SJCRH30 (cell line): ENCODE results near the gene SKAP1. TPM values are rescaled to one million over a fixed set of nuclear protein-coding genes. Genes with fewer than 3 reads are reported as not detected.
A peak's percentile ranks its signal among the peaks of the same experiment; 100 is the strongest.

Experiments
- DNase-seq, 2 experiments: peaks; one replicate each; pipeline ENCODE4 v3.0.0-alpha.2; 2015 to 2020
- H3K27ac ChIP-seq: fragments of 250-450 bp; sonication (Bioruptor Pico); 2 replicates; pipeline ENCODE4 v1.5.1; 2020; ENCODE audit warnings: mild to moderate bottlenecking, moderate library complexity
- H3K27me3 ChIP-seq: fragments of 250-450 bp; sonication (Bioruptor Pico); 2 replicates; pipeline ENCODE4 v1.5.1; 2020; ENCODE audit warnings: mild to moderate bottlenecking, moderate library complexity
- H3K36me3 ChIP-seq: fragments of 250-450 bp; sonication (Bioruptor Pico); 2 replicates; pipeline ENCODE4 v1.5.1; 2020; ENCODE audit warnings: mild to moderate bottlenecking, moderate library complexity
- H3K4me1 ChIP-seq: fragments of 250-450 bp; sonication (Bioruptor Pico); 2 replicates; pipeline ENCODE4 v1.5.1; 2020; ENCODE audit warnings: mild to moderate bottlenecking, moderate library complexity
- H3K4me3 ChIP-seq: fragments of 250-450 bp; sonication (Bioruptor Pico); 2 replicates; pipeline ENCODE4 v1.5.1; 2020; ENCODE audit warnings: mild to moderate bottlenecking, moderate library complexity
- H3K9me3 ChIP-seq: fragments of 250-450 bp; sonication (Bioruptor Pico); replicated peaks from 2 replicates; pipeline ENCODE4 v1.5.1; 2020; ENCODE audit warnings: mild to moderate bottlenecking, moderate library complexity
- total RNA-seq: library from RNA; depleted of rRNA; stranded (reverse); fragments of >200 nt; shearing (Covaris generic); gene quantifications from 2 replicates; pipeline ENCODE4 v1.2.3, GENCODE V29; 2014

SKAP1 gene
- total RNA-seq, 1 experiment from 2014 or later, result not detected

- no peaks in the 10 kb centered on the region for H3K9me3 ChIP-seq
- peaks cover 8% of the 10 kb centered on the region; the same call in 1 of the 2 replicates for H3K4me1 ChIP-seq
- H3K27me3 ChIP-seq, result no peaks in the 10 kb centered on the region; the same call in 1 of the 2 replicates
- no peak overlapping the region for H3K4me3 ChIP-seq
- DNase-seq, result no peak
- H3K36me3 ChIP-seq, result no peaks in the 10 kb centered on the region
- H3K27ac ChIP-seq, result no peak overlapping the region
Measured at GRCh38 chr17:48322060-48322459, 108.0 kb downstream of the SKAP1 start.

- Histone ChIP-seq H3K36me3 (no peaks in the 10 kb centered on the region), H3K4me3 (no peak overlapping the region), H3K27ac (no peak overlapping the region), H3K4me1 (peaks cover 15% of the 10 kb centered on the region; the same call in 1 of the 2 replicates), H3K9me3 (no peaks in the 10 kb centered on the region), H3K27me3 (no peaks in the 10 kb centered on the region; the same call in 1 of the 2 replicates)
- DNase-seq, result no peak
Measured at GRCh38 chr17:48317732-48318131, 112.3 kb downstream of the SKAP1 start.

GRCh38 chr17:48314716-48315115 is 115.3 kb downstream of the SKAP1 start:
- no peaks in the 10 kb centered on the region for H3K36me3 ChIP-seq
- no peak for DNase-seq
- H3K4me3 ChIP-seq, result no peak overlapping the region
- no peaks in the 10 kb centered on the region for H3K9me3 ChIP-seq
- H3K4me1 ChIP-seq, result peaks cover 28% of the 10 kb centered on the region
- no peak overlapping the region for H3K27ac ChIP-seq
- H3K27me3 ChIP-seq, result no peaks in the 10 kb centered on the region; the same call in 1 of the 2 replicates

GRCh38 chr17:48313096-48313755 is 116.8 kb downstream of the SKAP1 start:
- Histone ChIP-seq H3K9me3 (no peaks in the 10 kb centered on the region), H3K4me1 (peaks cover 28% of the 10 kb centered on the region), H3K4me3 (no peak overlapping the region), H3K27me3 (no peaks in the 10 kb centered on the region; the same call in 1 of the 2 replicates), H3K36me3 (no peaks in the 10 kb centered on the region), H3K27ac (no peak overlapping the region)
- no peak for DNase-seq

GRCh38 chr17:48311324-48311723 is 118.7 kb downstream of the SKAP1 start:
- Histone ChIP-seq H3K36me3 (no peaks in the 10 kb centered on the region), H3K9me3 (no peaks in the 10 kb centered on the region), H3K4me1 (peaks cover 20% of the 10 kb centered on the region), H3K27ac (no peak overlapping the region), H3K27me3 (no peaks in the 10 kb centered on the region), H3K4me3 (peak overlapping the region; percentile 43)
- no peak for DNase-seq

- no peaks in the 10 kb centered on the region for H3K36me3 ChIP-seq
- no peak overlapping the region for H3K27ac ChIP-seq
- H3K27me3 ChIP-seq, result no peaks in the 10 kb centered on the region
- H3K9me3 ChIP-seq, result no peaks in the 10 kb centered on the region
- peaks cover 20% of the 10 kb centered on the region for H3K4me1 ChIP-seq
- H3K4me3 ChIP-seq, result peak overlapping the region; percentile 43
- DNase-seq, result peak; percentile 72 to 83
Measured at GRCh38 chr17:48310748-48311213, 119.2 kb downstream of the SKAP1 start.

GRCh38 chr17:48308581-48308980 is 121.4 kb downstream of the SKAP1 start:
- no peak for DNase-seq
- Histone ChIP-seq H3K4me1 (peaks cover 13% of the 10 kb centered on the region), H3K9me3 (no peaks in the 10 kb centered on the region), H3K27me3 (no peaks in the 10 kb centered on the region), H3K27ac (no peak overlapping the region), H3K36me3 (no peaks in the 10 kb centered on the region), H3K4me3 (no peak overlapping the region)

GRCh38 chr17:48307814-48308411 is 122.1 kb downstream of the SKAP1 start:
- Histone ChIP-seq H3K27ac (no peak overlapping the region), H3K36me3 (no peaks in the 10 kb centered on the region), H3K4me1 (peaks cover 13% of the 10 kb centered on the region), H3K9me3 (no peaks in the 10 kb centered on the region), H3K4me3 (no peak overlapping the region), H3K27me3 (no peaks in the 10 kb centered on the region)
- peak; percentile 43 to 69 for DNase-seq

- DNase-seq, result no peak
- Histone ChIP-seq H3K4me1 (peaks cover 8% of the 10 kb centered on the region), H3K27me3 (no peaks in the 10 kb centered on the region), H3K9me3 (no peaks in the 10 kb centered on the region), H3K36me3 (no peaks in the 10 kb centered on the region), H3K4me3 (no peak overlapping the region), H3K27ac (no peak overlapping the region)
Measured at GRCh38 chr17:48307255-48307654, 122.8 kb downstream of the SKAP1 start.

- H3K4me1 ChIP-seq, result peaks cover 12% of the 10 kb centered on the region
- no peaks in the 10 kb centered on the region for H3K27me3 ChIP-seq
- no peak overlapping the region for H3K4me3 ChIP-seq
- no peak overlapping the region for H3K27ac ChIP-seq
- no peak for DNase-seq
- no peaks in the 10 kb centered on the region for H3K36me3 ChIP-seq
- H3K9me3 ChIP-seq, result no peaks in the 10 kb centered on the region
Measured at GRCh38 chr17:48301002-48301401, 129.0 kb downstream of the SKAP1 start.

GRCh38 chr17:48299760-48300159 is 130.3 kb downstream of the SKAP1 start:
- Histone ChIP-seq H3K4me3 (no peak overlapping the region), H3K36me3 (no peaks in the 10 kb centered on the region), H3K27ac (no peak overlapping the region), H3K9me3 (no peaks in the 10 kb centered on the region), H3K4me1 (peaks cover 18% of the 10 kb centered on the region), H3K27me3 (no peaks in the 10 kb centered on the region)
- DNase-seq, result no peak

- no peak overlapping the region for H3K4me3 ChIP-seq
- H3K27ac ChIP-seq, result no peak overlapping the region
- H3K4me1 ChIP-seq, result peaks cover 24% of the 10 kb centered on the region
- H3K9me3 ChIP-seq, result no peaks in the 10 kb centered on the region
- no peaks in the 10 kb centered on the region for H3K36me3 ChIP-seq
- DNase-seq, result no peak
- no peaks in the 10 kb centered on the region for H3K27me3 ChIP-seq
Measured at GRCh38 chr17:48297825-48298224, 132.2 kb downstream of the SKAP1 start.

- Histone ChIP-seq H3K9me3 (no peaks in the 10 kb centered on the region), H3K27ac (peak overlapping the region; percentile 7; the same call in 1 of the 2 replicates), H3K4me3 (no peak overlapping the region), H3K36me3 (no peaks in the 10 kb centered on the region), H3K4me1 (peaks cover 24% of the 10 kb centered on the region), H3K27me3 (no peaks in the 10 kb centered on the region)
- peak; percentile 33 to 63 for DNase-seq
Measured at GRCh38 chr17:48296453-48296852, 133.6 kb downstream of the SKAP1 start.

- H3K36me3 ChIP-seq, result no peaks in the 10 kb centered on the region
- peaks cover 24% of the 10 kb centered on the region for H3K4me1 ChIP-seq
- H3K27ac ChIP-seq, result peak overlapping the region; percentile 7; the same call in 1 of the 2 replicates
- DNase-seq, result no peak
- no peaks in the 10 kb centered on the region for H3K27me3 ChIP-seq
- H3K9me3 ChIP-seq, result no peaks in the 10 kb centered on the region
- H3K4me3 ChIP-seq, result peak overlapping the region; percentile 13
Measured at GRCh38 chr17:48295362-48296288, 134.4 kb downstream of the SKAP1 start.
